Ovary (tissue), 3 donors: ENCODE measurements around the gene CPT1B.

Experiments
- CTCF ChIP-seq, 3 donors: fragments of 450-650 bp in 2 of 3; fragments of 200-600 bp in 1 of 3; IDR thresholded peaks; one replicate each; pipeline versions ENCODE4 v1.5.1 to v1.8.0; 2016 to 2022; ENCODE audit warnings: antibody characterized with exemption in 3 of 3, mild to moderate bottlenecking in 1 of 3
- EP300 ChIP-seq: sonication (generic); formaldehyde crosslinking; IDR thresholded peaks from one replicate; pipeline ENCODE4 v1.6.1; 2017; ENCODE audit warnings: antibody characterized with exemption
- POLR2A ChIP-seq: fragments of 450-650 bp; IDR thresholded peaks from one replicate; pipeline ENCODE4 v1.6.1; 2017; ENCODE audit warnings: antibody characterized with exemption, mild to moderate bottlenecking, moderate library complexity
- donor health status: DM: no; HTN: no; CAD: no.

GRCh38 chr22:50526834-50527801 is 51.1 kb downstream of the CPT1B start:
- TF ChIP-seq CTCF (IDR thresholded peaks at IDR 0.05) (no peak), EP300 (no peak), POLR2A (no peak)
